GM21528 (cell line): ENCODE measurements around the gene KIAA2012.
"Not testable (repeated sequence)": the region's sequence is repeated elsewhere in the genome, so short reads cannot be mapped to it uniquely, and the experiment has no call there.

Experiments used
- ATAC-seq: cut with Tn5 transposase; IDR thresholded peaks from one replicate; pipeline ENCODE4 v1.9.1; 2021; ENCODE audit warnings: mild to moderate bottlenecking, moderate library complexity; ENCODE audit not compliant: unreplicated experiment, low FRiP score

Gene KIAA2012

GRCh38 chr2:202172439-202173211 is 99.6 kb downstream of the KIAA2012 start:
- ATAC-seq: peak; percentile 61

DNA sequence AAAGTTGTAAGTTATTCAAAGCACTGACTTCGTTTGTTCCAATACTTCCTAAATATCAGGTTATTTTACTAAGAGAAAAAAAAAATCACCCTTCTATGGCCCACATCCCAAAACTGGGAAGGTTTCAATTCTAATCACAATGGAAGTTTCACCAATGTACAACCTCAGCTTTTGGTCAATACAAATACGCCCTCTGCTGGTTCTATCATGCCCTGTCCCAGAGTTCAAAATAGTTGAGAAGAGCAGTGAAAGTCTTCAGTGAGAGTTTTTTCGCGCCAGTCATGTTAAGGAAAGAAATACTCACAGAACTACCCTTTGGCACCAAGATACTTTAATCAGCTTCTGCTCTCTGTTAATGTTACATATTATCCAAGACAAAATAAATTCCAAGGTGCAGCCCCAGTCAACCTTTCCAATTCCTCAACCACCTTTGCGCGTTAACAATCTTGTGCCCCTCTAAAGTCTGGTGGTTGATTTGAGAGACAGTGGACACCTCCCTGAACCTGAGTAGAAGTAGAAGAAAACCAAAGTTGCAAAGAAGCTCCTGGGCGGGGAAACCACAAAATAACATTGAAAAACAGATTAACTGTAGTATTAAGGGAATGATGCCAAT is 105.4 kb downstream of the KIAA2012 start:
- ATAC-seq: no peak

- ATAC-seq: no peak
These were observed 111.5 kb downstream of the KIAA2012 start for GRCh38 chr2:202184557-202184956.

DNA sequence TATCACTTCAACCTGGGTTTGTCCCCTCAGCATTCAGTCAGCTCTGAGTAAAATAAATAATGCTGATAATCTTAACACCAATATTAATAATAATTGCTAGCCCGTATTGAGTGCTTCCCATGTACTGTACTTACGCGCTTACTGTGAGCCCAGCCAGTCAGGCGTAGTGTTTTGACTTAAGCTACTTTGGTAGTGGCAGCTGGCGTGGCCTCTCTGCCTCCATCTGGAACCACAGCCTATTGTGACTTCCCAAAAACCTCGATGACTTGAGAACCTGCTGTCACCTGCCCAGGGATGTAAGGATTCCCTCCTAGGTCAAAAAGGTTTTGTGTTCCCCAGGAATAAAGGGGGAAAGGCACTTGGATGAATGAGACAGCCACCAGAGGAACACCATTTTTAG is 112.1 kb downstream of the KIAA2012 start:
- no peak for ATAC-seq

DNA sequence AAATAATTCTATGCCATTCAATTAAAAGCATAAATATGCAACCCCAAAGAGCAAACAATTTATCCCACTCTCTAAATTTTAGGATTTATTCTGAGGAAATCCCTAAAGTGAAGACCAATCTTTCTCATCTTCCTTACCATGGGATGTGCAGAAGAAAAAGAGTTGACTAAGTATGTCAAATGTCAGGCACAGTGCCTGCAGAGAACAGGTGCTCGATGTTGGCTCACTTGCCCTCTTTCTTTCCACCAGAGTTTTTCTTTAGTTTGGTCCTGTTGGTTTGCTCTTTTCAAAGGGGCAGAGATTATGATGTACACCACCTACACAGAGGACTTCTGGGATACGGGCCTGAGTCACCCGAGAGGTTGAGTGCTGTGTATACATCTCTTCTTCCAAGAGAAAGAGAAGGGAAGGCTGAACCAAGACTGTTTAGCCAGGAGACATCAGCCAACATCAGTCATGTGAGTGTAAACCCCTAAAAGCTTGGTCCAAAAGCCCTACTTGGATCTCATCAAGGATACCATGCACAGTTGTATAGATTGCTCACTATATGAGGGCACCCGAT is 113.7 kb downstream of the KIAA2012 start:
- ATAC-seq: no peak

- no peak for ATAC-seq
These were observed 114.5 kb downstream of the KIAA2012 start for GRCh38 chr2:202187570-202187969.

- no peak for ATAC-seq
These were observed 120.2 kb downstream of the KIAA2012 start for GRCh38 chr2:202193305-202193704.

GRCh38 chr2:202193881-202194353 is 120.9 kb downstream of the KIAA2012 start:
- ATAC-seq: no peak

- ATAC-seq: no peak
These were observed 121.4 kb downstream of the KIAA2012 start for GRCh38 chr2:202194418-202194817.

DNA sequence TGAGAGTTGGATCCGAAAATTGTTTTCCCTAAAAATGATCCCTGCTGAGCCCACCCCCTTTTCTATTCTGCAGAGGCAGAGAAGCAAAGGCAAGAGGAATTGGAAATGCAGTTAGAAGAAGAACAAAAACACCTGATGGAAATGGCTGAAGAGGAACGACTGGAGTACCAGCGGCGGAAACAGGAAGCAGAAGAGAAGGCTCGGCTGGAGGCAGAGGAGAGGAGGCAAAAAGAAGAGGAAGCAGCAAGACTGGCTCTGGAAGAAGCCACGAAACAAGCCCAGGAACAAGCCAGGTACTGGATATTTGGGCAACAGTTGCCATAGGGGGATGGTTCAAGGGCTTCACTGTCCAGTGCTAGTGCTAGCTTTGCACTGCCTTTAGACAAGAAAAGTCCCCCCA is 123.7 kb downstream of the KIAA2012 start:
- no peak for ATAC-seq

GRCh38 chr2:202201220-202202160 is 128.4 kb downstream of the KIAA2012 start:
- no peak for ATAC-seq

- ATAC-seq: no peak
These were observed 130.3 kb downstream of the KIAA2012 start for GRCh38 chr2:202203348-202203747.

DNA sequence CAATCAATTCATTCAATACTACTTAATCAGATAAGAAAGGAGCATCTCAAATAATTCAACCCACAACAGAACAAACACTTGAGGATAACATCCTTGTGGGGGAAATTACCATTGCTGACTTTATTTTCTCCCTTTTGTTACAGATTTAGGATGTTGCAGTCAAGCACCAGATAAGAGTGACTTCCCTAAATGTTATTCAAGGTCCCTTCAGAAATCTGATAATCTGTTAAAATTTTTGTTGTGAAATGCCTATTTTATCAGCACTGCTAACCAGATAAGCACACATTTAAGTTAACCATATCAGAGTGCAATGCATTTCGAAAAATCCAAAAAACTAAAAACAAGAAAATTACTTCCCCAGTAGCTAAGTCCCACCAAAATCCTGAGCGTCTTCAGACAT is 131.8 kb downstream of the KIAA2012 start:
- ATAC-seq: no peak

DNA sequence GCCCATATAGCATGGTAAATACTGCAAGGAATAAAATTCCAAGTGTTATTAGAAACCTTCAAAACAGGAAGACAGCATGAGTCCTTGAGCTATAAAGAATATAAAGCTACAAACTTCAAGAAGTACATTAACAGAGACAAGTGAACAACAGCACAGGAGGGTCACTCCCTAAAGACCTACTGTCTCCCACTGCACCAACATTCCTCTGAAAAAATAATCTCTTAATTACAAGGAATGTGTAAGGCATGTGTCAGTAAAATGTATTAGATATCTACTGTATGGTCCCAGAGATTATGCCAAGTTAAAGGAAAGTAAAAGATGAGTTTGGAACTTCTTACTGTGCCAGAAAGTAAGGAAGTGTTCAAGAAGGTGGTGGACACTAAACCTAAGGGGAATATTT is 135.5 kb downstream of the KIAA2012 start:
- ATAC-seq: no peak

DNA sequence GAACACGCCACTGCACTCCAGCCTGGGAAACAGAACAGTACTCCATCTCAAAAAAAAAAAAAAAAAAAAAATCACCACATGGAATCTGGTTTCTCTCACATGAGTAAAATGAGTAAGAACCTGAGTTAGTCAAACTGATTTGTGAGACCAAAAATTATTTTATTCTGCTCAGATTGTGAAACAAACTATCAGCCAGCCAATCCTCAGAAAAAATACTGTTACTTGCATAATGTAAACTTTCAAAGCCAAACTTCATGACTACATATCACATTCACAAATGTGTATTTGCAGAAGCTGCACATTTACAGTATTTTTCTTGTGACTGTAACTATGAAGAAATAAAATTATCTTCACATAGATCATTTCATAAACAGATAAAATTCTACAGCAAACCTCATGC is 142.1 kb downstream of the KIAA2012 start:
- no peak for ATAC-seq

DNA sequence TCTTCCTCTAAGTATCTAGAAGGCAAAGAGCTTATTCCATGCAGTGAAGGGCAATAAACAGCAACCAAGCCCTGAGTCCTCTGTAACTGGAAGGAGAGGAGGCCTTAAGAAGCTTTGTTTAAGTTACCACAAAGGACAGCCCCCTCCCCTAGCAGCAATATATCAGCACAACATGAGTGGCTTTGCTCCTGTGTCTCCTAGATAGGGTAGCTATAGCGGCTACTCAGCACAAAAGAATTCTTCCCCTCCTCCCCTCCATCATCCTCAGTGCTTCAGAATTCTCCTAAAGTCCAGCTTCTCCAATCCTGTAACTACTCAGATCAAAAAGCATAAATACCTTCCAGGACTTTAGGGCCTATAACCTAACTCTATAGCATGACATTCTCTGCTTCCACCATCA is 148.8 kb downstream of the KIAA2012 start:
- ATAC-seq: no peak

DNA sequence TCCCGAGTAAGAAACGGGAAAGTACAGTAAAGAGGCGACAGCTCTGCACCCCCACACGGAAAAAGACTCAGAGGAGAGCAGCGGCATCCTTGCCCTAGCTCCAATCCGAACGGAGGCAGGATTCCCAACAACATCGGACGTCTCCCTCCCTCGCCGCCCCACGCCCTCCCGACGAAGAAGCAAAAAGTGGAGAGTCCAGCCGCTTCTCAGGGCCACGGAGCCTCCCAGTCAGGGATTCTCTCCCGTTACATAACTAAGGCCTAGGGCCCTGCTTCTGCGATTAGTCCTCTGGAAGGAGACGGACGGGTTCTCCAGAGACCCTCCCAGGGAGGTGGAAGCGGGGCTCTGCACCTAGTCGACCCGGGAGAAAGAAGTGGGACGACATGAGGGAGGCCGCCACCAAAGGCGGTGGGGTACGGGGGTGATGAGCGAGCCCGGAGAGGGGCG is 164.8 kb downstream of the KIAA2012 start:
- ATAC-seq: peak; percentile 60

DNA sequence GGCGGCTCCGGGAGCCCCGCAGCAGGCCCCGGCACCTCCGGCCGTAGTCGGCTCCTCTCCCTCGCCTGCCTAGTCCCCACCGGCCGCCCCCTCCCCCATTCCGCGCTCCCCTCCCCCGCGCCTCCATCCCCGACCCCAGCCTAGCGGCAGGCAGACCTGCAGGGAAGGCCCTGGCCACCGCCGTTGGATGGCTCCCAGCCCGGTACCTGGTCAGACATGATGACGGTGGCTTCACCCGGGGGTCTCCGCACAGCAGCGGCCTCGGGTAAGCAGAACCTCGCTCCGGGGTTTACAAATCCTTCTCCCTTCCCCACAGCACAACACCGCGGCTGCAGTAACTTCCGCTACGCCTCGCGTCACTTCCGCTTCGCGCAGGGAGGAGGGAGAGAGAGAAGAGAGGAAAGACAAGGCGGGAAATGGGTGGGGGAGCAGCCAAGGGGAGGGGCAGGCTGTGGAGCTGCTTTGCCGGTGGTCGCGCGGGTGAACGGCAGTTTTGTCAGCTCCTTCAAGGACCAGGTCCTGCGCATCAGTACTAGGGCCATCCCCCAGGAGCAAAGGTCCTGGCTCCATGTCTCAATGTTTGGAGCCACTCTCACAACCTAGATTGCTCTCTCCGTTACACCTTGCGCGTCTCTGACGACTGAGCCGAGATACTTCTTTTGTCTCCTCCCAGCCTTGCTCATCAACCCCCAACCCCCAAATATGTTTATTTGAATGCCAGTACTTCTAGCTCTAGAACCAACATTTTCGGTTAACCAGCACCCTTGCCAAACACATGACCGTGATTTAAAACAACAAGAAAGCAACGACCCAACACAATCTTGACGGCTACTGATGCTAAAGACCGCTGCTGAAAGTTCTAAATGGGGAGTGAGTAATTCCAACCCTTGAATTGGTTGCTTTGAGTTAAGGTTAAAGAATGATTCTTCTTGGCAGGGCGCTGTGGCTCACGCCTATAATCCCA is 165.5 kb downstream of the KIAA2012 start, which contains the start of gene SUMO1:
SUMO1 (minus strand) TSS at position 364 of the 964 bp plus-strand sequence; CDS start at position 218, 146 bp downstream.
- ATAC-seq: peak; percentile 98

- ATAC-seq: not testable (repeated sequence)
These were observed 174.7 kb downstream of the KIAA2012 start for GRCh38 chr2:202247710-202248109.
